GM18502 (cell line): ENCODE measurements around the gene BMPR1A.

ENCODE experiments used
- ATAC-seq: cut with Tn5 transposase; IDR thresholded peaks from one replicate; pipeline ENCODE4 v1.9.1; 2021; ENCODE audit warnings: mild to moderate bottlenecking; ENCODE audit not compliant: unreplicated experiment, poor library complexity

BMPR1A gene

GRCh38 chr10:86756511-86757112 is at the start of gene BMPR1A:
Gene BMPR1A, plus strand, starts transcription at chr10:86756619. Its CDS starts 119,400 bp downstream, at chr10:86876019.
- peak; percentile 44 for ATAC-seq

- ATAC-seq: no peak
Measured at GRCh38 chr10:86706977-86707376, 49.4 kb upstream of the BMPR1A start.

GRCh38 chr10:86707505-86707904 is 48.9 kb upstream of the BMPR1A start:
- ATAC-seq: no peak

- no peak for ATAC-seq
Measured at GRCh38 chr10:86708068-86708782, 48.2 kb upstream of the BMPR1A start.

GRCh38 chr10:86708783-86709380 is 47.5 kb upstream of the BMPR1A start:
- no peak for ATAC-seq

GRCh38 chr10:86709396-86710185 is 46.8 kb upstream of the BMPR1A start:
- no peak for ATAC-seq

GRCh38 chr10:86710987-86711512 is 45.4 kb upstream of the BMPR1A start:
- peak; percentile 83 for ATAC-seq

DNA sequence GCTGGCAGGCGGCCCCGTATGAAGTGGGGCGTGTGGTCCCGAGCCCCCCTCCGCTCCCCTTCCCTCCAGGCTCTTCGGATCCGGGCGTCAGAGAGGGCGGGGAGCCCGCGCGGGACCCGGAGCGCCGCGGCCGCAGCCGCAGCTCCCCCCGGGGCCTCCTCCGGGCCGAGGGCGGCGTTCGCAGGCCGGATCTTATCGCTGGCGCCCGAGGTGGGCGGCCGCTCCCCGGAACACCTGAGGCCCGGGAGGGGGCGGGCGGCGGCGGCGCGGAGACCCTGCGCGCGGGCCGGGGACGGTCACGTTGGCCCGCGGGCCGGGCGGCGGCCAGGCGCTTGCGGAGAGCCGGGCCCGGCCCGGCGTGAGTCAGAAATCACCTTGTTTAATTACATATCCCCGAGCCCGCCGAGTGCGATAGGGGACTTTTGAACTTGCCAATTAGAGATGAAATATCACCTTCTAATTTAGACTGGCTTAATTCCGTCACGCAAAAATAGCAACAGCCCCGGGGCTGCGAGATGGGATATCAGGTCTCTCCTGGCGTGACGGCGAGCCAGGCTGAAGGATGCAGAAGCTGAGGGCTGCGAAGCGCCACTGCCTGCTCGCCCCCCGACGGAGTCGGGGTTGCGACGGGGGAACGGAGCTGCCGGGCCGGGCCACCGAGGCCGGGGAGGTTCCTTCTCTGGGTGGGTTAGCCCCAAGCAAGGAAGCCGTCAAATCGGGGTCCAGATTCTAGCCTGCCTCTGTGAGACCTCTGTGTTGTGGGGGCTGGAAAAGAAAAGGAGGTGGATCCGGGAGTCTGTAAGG is 44.7 kb upstream of the BMPR1A start:
- ATAC-seq: peak; percentile 49

DNA sequence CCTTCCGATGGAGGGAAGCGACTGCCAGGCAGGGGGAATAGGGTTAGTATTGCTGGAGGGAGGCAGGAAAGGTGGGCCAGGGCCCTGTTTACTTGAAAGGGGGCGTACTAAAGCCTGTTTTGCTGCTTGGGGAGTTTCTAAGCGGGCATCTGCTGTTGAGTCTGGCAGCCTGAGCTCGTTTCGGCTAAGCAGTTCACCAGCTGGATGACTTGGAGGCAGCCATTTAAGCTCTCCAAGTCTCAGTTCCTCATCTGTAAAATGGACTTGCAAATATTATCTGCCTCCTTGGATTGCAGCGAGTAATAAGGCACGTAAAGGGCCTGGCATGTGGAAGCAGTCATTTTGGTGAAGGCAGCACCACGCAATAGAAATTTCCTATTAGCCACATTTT is 44.1 kb upstream of the BMPR1A start:
- ATAC-seq: peak; percentile 42

DNA sequence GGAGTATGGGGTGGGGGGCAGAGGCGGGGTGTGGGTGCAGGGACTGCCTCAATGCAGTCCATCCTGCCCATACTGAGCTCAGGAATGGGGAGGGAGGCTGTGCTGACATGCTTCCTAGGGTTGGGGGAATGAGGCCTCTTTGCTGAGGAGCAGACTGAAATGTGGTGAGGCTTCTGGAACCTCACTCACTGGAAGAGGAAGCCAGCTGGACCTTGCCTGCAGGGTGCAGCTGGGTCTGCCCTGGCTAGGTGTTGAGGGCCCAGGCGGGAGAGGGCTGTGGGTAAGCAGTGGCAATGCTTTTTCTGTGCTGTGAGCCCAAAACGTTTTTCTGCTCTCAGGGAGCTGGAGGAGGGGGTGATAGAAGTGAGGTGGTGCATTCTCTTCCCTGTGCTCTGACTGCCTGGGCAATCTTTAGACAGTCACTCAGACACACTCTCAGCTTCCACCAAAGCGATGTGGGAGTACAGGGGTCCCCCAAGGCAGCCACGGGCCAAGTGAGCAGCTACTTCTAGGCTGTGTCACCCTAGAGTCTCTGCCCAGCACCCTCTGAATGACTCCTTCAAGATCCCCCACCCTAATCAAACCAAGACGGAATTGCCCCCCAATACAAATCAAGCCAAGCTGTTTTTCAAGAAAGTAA is 41.1 kb upstream of the BMPR1A start:
- ATAC-seq: no peak

DNA sequence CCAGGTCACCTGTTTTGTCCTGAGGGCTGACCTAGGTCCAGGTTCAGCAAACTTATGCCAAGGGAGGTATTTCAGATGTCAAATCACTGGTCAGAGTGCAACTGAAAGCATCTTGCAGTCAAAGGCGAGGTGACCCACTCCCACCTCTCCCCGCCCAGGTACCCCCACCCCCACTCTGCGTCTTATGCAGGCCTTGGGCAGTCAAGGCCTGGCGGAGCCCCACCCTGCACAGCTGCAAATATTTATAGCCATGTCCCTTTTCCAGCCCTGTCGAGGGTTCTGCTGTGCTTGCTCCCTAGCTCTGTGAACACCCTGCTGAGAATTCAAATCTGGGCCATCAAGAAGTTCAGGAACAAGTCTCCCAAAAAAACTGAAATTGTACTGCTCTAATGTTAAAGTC is 40.6 kb upstream of the BMPR1A start:
- no peak for ATAC-seq

DNA sequence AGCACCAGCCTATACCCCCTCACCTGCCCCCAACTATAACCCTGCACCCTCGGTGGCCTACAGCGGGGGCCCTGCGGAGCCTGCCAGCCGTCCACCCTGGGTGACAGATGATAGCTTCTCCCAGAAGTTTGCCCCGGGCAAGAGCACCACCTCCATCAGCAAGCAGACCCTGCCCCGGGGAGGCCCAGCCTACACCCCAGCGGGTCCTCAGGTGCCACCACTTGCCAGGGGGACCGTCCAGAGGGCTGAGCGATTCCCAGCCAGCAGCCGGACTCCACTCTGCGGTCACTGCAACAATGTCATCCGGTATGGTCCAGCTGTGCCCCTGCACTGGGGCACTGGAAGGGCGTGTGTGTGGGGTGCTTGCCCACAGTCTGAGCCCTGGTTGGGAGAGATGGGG is 40.0 kb upstream of the BMPR1A start:
- no peak for ATAC-seq

DNA sequence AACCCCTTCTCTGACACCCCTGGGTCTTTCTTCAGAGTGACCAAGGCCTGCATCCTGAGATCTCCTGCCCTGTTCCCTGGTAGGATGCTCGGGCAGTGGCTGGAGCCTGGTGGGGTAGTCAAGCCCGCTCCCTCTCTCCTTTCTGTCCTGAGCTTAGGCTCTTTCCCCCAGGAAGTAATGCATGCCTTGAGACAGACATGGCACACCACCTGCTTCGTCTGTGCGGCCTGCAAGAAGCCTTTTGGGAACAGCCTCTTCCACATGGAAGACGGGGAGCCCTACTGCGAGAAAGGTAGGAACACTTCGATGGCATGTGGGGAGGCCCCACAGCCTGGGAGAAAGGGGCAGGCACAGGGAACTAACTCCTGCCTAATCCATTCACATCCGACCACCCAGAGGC is 37.9 kb upstream of the BMPR1A start:
- ATAC-seq: no peak

GRCh38 chr10:86721232-86721631 is 35.2 kb upstream of the BMPR1A start:
- no peak for ATAC-seq

DNA sequence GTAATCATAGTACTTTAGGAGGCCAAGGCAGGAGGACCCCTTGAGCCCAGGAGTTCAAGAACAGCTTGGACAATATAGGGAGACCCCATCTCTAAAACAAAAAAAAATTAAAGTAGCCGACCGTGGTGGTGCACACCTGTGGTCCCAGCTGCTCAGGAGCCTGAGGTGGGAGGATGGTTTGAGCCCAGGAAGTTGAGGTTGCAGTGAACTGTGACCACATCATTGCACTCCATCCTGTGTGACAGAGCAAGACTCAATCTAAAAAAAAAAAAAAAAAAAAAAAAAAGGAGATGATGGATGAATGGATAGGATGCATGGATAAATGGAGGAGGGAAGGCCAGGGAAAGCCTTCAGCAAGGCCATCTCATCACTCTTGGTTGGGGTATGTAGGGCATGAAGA is 33.4 kb upstream of the BMPR1A start:
- no peak for ATAC-seq

- no peak for ATAC-seq
Measured at GRCh38 chr10:86724445-86724844, 32.0 kb upstream of the BMPR1A start.

GRCh38 chr10:86725980-86726676 is 30.3 kb upstream of the BMPR1A start:
- ATAC-seq: no peak

- no peak for ATAC-seq
Measured at GRCh38 chr10:86726677-86726999, 29.8 kb upstream of the BMPR1A start.

DNA sequence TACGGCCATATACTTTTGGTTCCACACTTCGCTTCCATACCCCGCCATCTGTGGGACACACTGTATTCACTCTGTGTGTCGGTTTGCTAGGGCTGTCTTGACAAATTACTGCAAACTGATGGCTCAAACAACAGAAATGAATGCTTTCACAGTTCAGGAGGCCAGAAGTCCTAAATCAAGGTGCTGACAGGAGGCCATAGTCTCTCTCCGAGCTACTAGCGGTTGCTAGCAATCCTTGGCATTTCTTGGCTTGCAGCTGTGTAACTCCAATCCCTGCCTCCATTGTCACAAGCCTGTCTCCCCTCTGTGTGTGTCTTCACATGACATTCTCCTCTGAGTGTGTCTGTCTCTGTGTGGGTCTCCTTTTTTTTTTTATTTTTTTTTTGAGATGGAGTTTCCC is 28.9 kb upstream of the BMPR1A start:
- no peak for ATAC-seq
